HG03139 (cell line): Measurements from ENCODE around the gene POLR3GL.
"Not testable (repeated sequence)": the region's sequence is repeated elsewhere in the genome, so short reads cannot be mapped to it uniquely, and the experiment has no call there.

Source experiments
- ATAC-seq: cut with Tn5 transposase; IDR thresholded peaks from one replicate; pipeline ENCODE4 v1.9.1; 2021; ENCODE audit not compliant: unreplicated experiment

POLR3GL gene

GRCh38 chr1:146019231-146020057 is 55.0 kb downstream of the POLR3GL start:
- ATAC-seq, result no peak

- ATAC-seq, result no peak
Observed at GRCh38 chr1:146020058-146021049, 55.9 kb downstream of the POLR3GL start.

GRCh38 chr1:146021050-146021445 is 56.6 kb downstream of the POLR3GL start:
- ATAC-seq, result no peak

- ATAC-seq, result no peak
Observed at GRCh38 chr1:146021622-146022402, 57.3 kb downstream of the POLR3GL start, which contains the start of gene HJV. HJV (minus strand) TSS chr1:146021735; CDS start chr1:146020231, 1,504 bp downstream.

DNA sequence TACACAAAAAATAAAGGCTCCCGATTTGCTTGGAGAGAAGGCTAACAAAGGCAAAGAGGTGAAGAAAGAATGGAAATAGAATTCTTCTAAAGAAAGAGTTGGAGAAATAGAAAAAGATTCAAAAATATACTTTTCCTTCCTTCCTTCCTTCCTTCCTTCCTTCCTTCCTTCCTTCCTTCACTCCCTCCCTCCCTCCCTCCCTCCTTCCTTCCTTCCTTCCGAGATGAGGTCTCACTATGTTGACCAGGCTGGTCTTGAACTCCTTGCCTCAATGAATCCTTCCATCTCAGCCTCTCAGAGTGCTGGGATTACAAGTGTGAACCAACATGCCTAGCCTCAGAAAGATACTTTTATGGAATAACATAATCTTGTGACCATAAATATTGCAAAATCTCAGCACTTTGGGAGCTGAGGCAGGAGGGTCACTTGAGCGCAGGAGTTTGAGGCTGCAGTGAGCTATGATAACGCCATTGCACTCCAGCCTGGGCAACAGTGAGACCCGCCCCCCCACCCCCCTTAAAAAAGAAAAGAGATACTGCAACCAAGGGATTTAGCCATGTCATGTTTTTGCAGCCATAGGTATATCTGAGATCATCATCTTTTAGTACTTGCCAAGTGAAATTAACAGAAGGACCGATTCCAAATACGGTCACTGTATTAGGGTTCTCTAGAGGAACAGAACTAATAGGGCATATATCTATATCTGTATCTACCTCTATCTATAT is 58.1 kb downstream of the POLR3GL start:
- no peak for ATAC-seq

GRCh38 chr1:146025787-146026495 is 61.5 kb downstream of the POLR3GL start:
- ATAC-seq, result not testable (repeated sequence)

- not testable (repeated sequence) for ATAC-seq
Observed at GRCh38 chr1:146026650-146027049, 62.2 kb downstream of the POLR3GL start.
